HG03025 (cell line): Measurements from ENCODE around the gene SORCS1.

Source experiments
- ATAC-seq: cut with Tn5 transposase; IDR thresholded peaks from one replicate; pipeline ENCODE4 v1.9.1; 2021; ENCODE audit warnings: mild to moderate bottlenecking, moderate library complexity; ENCODE audit not compliant: unreplicated experiment, low FRiP score

SORCS1 gene

DNA sequence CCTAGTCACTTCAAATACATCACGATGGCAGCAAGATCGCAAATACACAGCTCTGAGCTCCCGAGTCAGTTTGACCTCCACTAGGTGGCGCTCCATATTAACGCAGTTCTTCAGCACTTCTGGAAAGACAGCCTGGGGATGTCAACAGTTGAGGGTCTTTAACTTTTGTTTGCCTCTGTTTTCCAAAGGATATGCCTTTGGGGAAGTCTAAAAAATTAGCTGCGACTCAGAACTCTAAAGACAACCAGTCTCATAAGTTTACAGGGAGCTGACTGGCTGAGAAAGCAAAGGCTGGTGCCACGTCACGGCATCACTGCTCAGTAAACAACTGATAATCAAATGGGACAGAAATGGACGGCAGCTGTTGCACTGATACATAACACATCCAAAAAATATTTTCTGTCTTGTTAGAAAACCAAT is 458.8 kb downstream of the SORCS1 start:
- peak; percentile 49 for ATAC-seq

DNA sequence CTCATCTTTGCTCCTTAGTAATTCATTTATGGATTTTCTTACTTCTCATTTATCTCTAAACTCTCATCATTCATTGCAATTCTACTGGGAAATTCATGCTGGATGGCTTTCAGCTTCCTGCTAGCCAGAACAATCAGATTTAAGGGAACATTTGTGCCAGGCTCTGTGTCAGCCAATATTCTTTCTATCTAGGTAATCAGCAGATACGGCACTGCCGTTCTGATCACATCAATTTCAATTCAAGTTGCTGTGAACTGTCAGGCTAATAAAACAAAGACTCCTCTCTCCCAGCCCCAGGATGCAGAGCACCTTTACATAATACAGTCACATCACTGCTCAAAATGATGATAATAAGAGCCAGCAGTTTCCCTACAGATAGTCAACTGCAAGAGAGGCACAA is 468.3 kb downstream of the SORCS1 start:
- ATAC-seq, result no peak

- ATAC-seq, result no peak
These were observed 469.8 kb downstream of the SORCS1 start for GRCh38 chr10:106694696-106695095.

DNA sequence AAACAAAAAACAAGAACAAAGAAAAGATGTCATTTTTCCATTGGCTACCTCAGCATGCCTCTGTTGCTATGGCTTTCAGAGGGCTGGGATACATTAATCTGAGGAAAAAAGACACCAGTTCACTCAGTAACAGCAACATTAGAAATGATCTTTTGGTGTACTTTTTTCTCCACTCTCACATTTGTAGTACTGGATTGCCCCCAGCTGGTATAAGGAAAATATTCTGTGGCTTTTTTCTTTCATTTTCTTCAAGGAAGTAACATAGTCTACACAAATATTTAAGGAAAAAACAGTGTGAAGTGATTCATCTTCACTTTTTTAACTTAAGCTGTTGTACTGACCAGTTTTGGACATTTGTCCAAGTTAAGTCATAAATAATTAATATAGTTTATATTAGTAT is 482.3 kb downstream of the SORCS1 start:
- no peak for ATAC-seq

GRCh38 chr10:106680061-106680460 is 484.4 kb downstream of the SORCS1 start:
- ATAC-seq, result no peak

DNA sequence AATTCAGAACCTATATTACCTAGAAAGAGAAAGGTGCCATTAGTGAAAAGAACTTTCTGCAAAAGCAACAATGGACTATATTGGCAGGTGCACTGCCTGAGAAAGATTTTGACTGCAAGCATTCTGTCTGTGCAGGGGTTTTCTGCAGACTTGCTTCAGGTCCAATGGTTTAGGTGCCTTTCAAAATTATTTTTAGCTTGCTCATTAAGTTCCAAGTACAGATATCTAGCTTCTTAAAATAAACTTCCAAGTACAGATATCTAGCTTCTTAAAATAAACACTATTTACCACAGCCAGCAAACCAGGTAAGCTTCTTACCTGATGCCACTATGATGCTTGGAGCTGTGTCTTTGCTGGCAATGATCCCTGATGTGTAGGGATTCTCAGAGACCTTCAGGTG is 485.2 kb downstream of the SORCS1 start:
- ATAC-seq, result no peak

DNA sequence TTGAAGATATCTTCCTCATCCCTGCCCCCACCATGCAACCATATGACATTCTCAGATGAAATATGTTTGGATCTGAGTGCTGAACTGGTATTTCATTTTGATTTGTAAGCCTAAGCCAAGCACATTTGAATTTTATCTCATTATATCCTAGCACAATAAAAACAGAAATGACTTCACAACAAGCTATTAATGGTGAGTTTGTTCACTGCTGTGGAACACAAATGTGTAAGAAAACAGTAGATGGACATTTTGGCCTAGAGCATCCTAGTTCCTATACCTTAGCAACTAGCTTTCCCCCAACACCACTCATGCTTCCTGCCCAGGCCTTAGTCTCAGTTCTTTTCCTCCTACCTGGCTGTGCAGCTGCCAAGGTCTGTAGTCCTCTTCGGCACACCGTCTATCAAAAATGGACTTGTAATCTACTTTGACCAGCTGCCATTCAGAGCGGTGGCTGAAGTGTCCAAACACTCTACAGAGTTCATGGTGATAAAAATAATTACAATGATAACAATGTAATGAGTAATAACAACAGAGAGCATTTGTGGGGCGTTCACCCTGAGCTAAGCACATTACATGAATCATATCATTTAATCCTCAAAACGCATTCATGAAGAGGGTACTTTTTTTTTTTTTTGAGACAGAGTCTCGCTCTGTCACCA is 491.9 kb downstream of the SORCS1 start:
- no peak for ATAC-seq

DNA sequence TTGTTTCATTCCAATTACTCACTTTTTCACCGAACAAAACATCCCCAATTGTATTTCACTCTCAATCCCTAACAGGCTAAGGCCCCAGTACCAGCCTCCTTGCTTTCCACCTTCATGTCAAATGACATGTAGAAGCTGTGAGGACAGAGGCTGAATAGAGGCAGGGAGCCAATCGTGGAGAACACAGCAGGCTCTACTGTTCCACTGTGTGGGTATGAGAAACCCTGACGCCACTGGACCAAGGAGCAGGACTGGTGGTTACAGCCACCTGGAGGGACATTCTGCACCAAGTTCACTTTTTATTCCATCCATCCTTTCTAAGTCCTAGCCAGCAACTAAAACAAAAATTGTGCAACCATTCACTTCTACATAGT is 502.8 kb downstream of the SORCS1 start:
- no peak for ATAC-seq

DNA sequence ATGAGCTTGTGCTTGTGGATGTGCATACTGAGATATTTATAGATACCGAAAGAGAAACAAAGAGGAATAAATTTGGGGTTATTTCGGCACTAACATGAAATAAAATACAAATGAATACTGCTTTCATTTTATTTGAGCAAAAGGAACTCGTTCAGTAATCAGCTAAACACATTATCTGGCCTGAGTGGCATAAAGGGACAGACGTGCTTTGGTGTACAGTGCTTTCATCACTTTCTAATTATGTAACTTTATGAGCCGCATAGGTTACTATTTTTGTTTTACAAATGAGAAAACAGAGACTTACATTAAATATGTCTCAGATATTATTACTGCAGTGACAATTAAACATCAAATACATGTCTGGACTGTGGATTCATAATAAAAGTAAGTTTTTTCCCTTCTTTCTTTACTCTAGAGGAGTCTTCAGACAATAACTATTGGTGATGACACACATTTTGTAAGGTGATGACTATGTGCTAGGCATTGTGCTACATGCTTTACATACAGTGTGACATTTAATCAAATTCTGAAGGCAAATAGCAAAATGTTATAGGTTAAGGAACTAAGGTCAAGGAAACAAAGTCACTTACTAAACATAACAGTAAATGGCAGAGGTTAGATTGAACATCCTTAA is 503.3 kb downstream of the SORCS1 start:
- no peak for ATAC-seq

GRCh38 chr10:106660550-106660949 is 504.0 kb downstream of the SORCS1 start:
- no peak for ATAC-seq

DNA sequence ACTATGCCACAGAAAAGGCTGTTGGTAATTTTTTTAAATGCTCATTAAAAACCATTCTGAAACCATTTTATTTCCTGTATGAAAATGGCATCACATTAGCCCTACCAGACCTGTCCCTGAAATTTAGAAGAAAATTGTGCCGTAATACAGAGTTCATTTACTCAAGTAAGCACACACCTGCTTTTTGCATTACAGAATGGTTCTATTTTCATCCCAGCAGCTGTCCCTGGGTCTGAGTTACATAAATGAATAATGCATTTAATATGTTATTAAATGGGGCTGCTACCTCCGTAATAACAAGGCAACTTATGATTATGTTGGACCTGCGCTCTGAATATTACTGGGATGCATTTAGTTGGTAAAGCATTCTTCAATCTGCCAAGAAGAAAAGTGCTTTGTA is 508.9 kb downstream of the SORCS1 start:
- no peak for ATAC-seq

- no peak for ATAC-seq
These were observed 509.3 kb downstream of the SORCS1 start for GRCh38 chr10:106655165-106655564.

DNA sequence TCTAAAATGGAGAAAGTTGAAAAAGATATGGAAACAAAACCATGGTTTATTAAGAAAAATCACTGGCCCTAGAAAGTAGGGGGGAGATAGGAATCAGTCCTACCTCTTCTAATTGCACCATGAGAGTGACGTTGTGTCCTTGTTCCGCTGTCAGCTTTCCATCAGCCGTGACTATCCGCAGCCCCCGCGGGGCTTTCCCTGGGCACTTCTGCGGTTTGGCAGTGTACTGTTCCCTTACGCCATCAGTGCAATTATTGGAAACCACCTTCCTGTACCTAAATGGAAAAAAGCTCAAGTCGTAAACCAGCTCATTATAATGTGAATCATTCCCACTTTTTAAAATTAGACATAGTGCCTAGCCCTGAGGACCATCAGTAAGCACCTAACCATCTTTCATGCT is 512.2 kb downstream of the SORCS1 start:
- no peak for ATAC-seq

GRCh38 chr10:106648534-106649481 is 515.7 kb downstream of the SORCS1 start:
- no peak for ATAC-seq

DNA sequence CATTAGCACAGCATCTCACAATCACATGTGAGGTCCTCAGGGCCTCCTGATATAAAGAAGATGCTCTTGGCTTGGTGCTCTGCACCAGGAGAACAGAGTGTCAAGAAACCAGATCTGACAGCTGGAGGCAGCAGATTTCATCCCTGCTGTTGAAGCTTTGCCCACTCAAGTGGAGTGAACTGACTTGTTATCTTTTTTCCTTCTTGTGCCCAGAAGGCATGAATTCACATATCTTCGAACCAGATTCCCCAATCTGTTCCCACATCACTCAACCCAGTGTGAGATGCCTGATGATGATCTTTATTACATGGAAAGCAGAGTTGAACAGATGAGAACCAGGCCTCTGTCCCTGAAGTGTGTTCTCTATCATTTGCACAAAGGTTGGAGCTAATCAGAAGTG is 521.0 kb downstream of the SORCS1 start:
- no peak for ATAC-seq

DNA sequence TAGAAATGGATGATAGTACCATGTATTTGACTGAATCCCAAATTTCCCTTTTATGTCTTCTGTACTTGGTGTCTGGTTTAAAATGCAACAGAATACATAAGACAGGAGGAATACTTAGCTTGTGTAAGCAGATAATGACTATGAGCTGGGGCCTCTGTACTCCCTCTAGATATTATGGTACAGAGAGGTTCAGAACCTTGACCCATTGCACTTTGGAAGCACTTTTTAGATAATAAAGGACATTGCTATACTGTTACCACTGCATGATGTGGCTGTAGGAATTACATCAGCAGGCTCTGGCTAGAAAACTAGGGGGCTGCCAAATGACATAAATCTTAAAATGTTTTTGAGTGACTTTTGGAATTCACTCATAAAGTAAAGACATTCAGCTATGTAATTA is 526.6 kb downstream of the SORCS1 start:
- ATAC-seq, result no peak

- ATAC-seq, result no peak
These were observed 527.6 kb downstream of the SORCS1 start for GRCh38 chr10:106636766-106637491.

- no peak for ATAC-seq
These were observed 528.6 kb downstream of the SORCS1 start for GRCh38 chr10:106635947-106636346.

- no peak for ATAC-seq
These were observed 533.3 kb downstream of the SORCS1 start for GRCh38 chr10:106631016-106631702.

DNA sequence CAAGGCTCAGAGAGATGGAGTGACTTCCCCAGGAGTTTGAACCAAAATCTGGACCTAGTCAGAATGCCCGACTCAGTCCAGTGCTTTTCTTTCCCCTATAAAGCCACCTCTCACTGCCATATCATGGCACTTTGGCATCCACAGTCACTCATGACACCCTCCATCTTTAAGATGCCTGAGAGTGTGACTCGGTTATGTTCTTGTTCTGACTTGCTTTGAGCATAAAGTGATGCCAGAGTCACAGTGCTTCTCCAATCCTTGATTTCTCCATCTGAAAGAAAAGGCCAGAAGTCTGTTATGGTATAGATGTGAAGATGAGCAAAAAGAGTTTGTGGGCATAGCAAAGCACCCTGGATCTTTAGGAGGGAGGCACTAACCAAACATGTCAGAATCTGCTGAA is 538.1 kb downstream of the SORCS1 start:
- no peak for ATAC-seq
